ENCODE data around the gene SELENOO.

DNA sequence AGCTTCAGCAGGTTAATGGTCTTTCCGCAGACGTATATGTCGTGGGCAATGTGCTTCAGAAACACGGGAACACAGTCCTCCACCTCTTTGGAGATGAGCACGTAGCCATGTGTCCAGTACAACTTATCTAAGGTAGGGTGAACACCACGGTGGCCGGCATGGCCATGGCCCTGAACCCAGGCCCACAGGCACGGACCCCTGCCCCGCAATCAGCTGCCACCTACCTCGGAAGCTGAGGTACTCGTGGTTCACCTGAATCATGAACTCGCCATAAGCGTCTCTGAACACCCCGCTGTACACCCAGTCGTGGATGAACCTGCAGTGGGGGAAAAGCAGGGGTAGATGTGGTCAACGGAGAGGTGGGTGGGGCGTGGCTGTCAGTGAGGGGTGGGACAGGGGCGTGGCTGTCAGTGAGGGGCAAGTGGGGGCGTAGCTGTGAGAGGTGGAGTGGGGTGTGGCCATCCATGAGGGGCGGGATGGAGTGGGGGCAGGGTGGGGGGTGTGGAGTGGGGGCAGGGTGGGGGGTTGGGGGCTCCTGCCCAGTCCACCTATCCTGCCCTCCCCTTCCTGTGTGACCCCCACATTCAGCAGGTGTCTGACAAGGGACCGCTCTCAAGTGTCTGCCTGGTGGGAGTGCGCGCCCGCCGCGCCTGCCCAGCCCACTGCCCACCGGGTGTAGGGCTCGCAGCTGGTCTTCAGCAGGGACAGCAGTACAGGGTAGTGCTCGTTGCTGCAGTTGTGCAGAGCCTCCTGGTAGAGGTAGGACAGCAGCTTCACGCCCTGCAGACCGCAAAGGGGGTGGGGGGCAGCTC is 25.5 kb downstream of the SELENOO start:
- TF ChIP-seq, protein P1, sequence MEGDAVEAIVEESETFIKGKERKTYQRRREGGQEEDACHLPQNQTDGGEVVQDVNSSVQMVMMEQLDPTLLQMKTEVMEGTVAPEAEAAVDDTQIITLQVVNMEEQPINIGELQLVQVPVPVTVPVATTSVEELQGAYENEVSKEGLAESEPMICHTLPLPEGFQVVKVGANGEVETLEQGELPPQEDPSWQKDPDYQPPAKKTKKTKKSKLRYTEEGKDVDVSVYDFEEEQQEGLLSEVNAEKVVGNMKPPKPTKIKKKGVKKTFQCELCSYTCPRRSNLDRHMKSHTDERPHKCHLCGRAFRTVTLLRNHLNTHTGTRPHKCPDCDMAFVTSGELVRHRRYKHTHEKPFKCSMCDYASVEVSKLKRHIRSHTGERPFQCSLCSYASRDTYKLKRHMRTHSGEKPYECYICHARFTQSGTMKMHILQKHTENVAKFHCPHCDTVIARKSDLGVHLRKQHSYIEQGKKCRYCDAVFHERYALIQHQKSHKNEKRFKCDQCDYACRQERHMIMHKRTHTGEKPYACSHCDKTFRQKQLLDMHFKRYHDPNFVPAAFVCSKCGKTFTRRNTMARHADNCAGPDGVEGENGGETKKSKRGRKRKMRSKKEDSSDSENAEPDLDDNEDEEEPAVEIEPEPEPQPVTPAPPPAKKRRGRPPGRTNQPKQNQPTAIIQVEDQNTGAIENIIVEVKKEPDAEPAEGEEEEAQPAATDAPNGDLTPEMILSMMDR (IDR thresholded peaks at IDR 0.05), result no peak
- no peak for TF ChIP-seq EZH2 (IDR thresholded peaks at IDR 0.05; ENCODE audit: borderline replicate concordance, insufficient read depth, low read depth, low read length, poor library complexity, severe bottlenecking)
